NCI-H2196 (cell line): ENCODE measurements around the gene ABCC11.

ENCODE experiments used
- DNase-seq: peaks from one replicate; lab custom pipeline; 2025; ENCODE audit not compliant: unreplicated experiment; lab: John Stamatoyannopoulos, UW

Gene ABCC11

GRCh38 chr16:48164907-48165715 is 82.2 kb downstream of the ABCC11 start:
- peak; percentile 35 for DNase-seq

GRCh38 chr16:48162839-48163410 is 84.4 kb downstream of the ABCC11 start:
- DNase-seq = no peak

GRCh38 chr16:48161906-48162305 is 85.4 kb downstream of the ABCC11 start:
- DNase-seq = no peak

GRCh38 chr16:48160575-48160974 is 86.8 kb downstream of the ABCC11 start:
- DNase-seq = no peak

- DNase-seq = no peak
Observed at GRCh38 chr16:48158296-48158695, 89.0 kb downstream of the ABCC11 start.

- DNase-seq = no peak
Observed at GRCh38 chr16:48157794-48158193, 89.5 kb downstream of the ABCC11 start.

GRCh38 chr16:48157302-48157701 is 90.0 kb downstream of the ABCC11 start:
- DNase-seq = no peak

- DNase-seq = peak; percentile 56
Observed at GRCh38 chr16:48156790-48157209, 90.5 kb downstream of the ABCC11 start.

GRCh38 chr16:48155926-48156789 is 91.2 kb downstream of the ABCC11 start, which contains the start of gene ABCC12:
TSS of gene ABCC12 (minus strand) at chr16:48155993. CDS start at chr16:48146424, 9,569 bp downstream.
- DNase-seq = no peak

GRCh38 chr16:48153774-48154173 is 93.6 kb downstream of the ABCC11 start:
- no peak for DNase-seq

- no peak for DNase-seq
Observed at GRCh38 chr16:48152226-48152625, 95.1 kb downstream of the ABCC11 start.

GRCh38 chr16:48150707-48151106 is 96.6 kb downstream of the ABCC11 start:
- DNase-seq = no peak

GRCh38 chr16:48146710-48147109 is 100.6 kb downstream of the ABCC11 start:
- DNase-seq = no peak

GRCh38 chr16:48146131-48146530 is 101.2 kb downstream of the ABCC11 start:
- DNase-seq = no peak

- no peak for DNase-seq
Observed at GRCh38 chr16:48143812-48144368, 103.4 kb downstream of the ABCC11 start.

GRCh38 chr16:48140821-48141220 is 106.5 kb downstream of the ABCC11 start:
- DNase-seq = no peak

GRCh38 chr16:48139517-48139916 is 107.8 kb downstream of the ABCC11 start:
- no peak for DNase-seq

- DNase-seq = no peak
Observed at GRCh38 chr16:48138543-48138942, 108.8 kb downstream of the ABCC11 start.

- DNase-seq = no peak
Observed at GRCh38 chr16:48137822-48138221, 109.5 kb downstream of the ABCC11 start.

GRCh38 chr16:48136547-48137360 is 110.6 kb downstream of the ABCC11 start:
- DNase-seq = no peak
